Pancreas (tissue), 10 donors: ENCODE results near the gene ARID3A. TPM values are rescaled to one million over a fixed set of nuclear protein-coding genes. Genes with fewer than 3 reads are reported as not detected.
A peak's percentile ranks its signal among the peaks of the same experiment; 100 is the strongest.

Experiments used
- ATAC-seq, 4 donors: fragments of 200-7000 bp; cut with Tn5 transposase; one replicate each; pipeline versions ENCODE4 v1.8.0 to v1.9.1; 2020; ENCODE audit warnings: mild to moderate bottlenecking in 4 of 4, moderate library complexity in 4 of 4
- DNase-seq, 6 donors: peaks; one replicate each; pipeline ENCODE4 v3.0.0-alpha.2; 2020
- FAIRE-seq: peaks from 2 replicates; lab custom pipeline; 2012; peaks lifted over from hg19 to GRCh38; lab: Jason Lieb, UNC
- H3K27ac ChIP-seq, 4 donors: fragments of 200-600 bp; sonication (generic); 1 replicate in 3 of 4; 2 replicates in 1 of 4; pipeline versions ENCODE4 v1.5.0 to v1.8.0; 2020
- H3K27me3 ChIP-seq, 4 donors: fragments of 200-600 bp; one replicate each; pipeline ENCODE4 v1.8.0; 2021
- H3K36me3 ChIP-seq, 3 donors: fragments of 200-600 bp; sonication (generic) in 1 of 3; one replicate each; pipeline versions ENCODE4 v1.5.0 to v1.8.0; 2020 to 2021
- H3K4me1 ChIP-seq, 3 donors: fragments of 200-600 bp; one replicate each; pipeline ENCODE4 v1.8.0; 2021
- H3K4me3 ChIP-seq, 4 donors: fragments of 200-600 bp; sonication (generic) in 2 of 4; one replicate each; pipeline versions ENCODE4 v1.5.0 to v1.8.0; 2020 to 2021
- H3K9me3 ChIP-seq, 4 donors: fragments of 200-600 bp; one replicate each; pipeline ENCODE4 v1.8.0; 2021
- WGBS, 2 donors: extraction: QIAGEN DNeasy Blood & Tissue Kit; methylation state at CpG; one replicate each; pipeline ENCODE4 v1.1.7; 2013; 5-methylcytosine and 5-hydroxymethylcytosine counted together
- intact Hi-C, 3 donors: fragments of 100-400 bp; cut with DNase I; formaldehyde crosslinking; loops; one replicate each; pipeline versions ENCODE4 v1.11.1 to v1.14.2; 2022
- polyA plus RNA-seq, 2 donors: library from polyadenylated mRNA; stranded (reverse); fragments of 200-250 nt; gene quantifications; one replicate each; pipeline ENCODE4 v1.2.3, GENCODE V29; 2013
- total RNA-seq, 6 donors: library from RNA; stranded (reverse); fragmentation: NEBNext Ultra II Directional in 4 of 6; extraction: Animal tissue kit (Norgen Biotek cat#: 25700) in 4 of 6; gene quantifications; one replicate each; pipeline versions ENCODE4 v1.2.1 to v1.2.4, GENCODE V29; 2021 to 2023
- TF ChIP-seq, protein P1 (sequence below), 4 donors: fragments of 200-600 bp; sonication (generic) in 3 of 4; IDR thresholded peaks; one replicate each; pipeline versions ENCODE4 v1.5.0 to v1.8.0; 2021; ENCODE audit warnings: antibody characterized with exemption in 4 of 4
- donor health status: healthy with polysubstance abuse.
- donor health status: DM: no; HTN: no; CAD: no; lungs with moderate emphysema.
- donor health status: DM: no; HTN: no; CAD: no.
- donor health status: control.
- donor health status: control.
- donor health status: Bipolar disorder and iron deficiency.
- donor health status: DM: yes; HTN: yes; CAD: no.
- donor health status: DM: no; HTN: no; CAD: no.
- donor health status: DM: no; HTN: no; CAD: no.
- donor health status: DM: yes; HTN: yes; CAD: no.

The ARID3A gene
- total and polyA plus RNA-seq, 8 donors = 4.6 to 8.5 (median 7.1) TPM

GRCh38 chr19:920051-920864 is 5.6 kb upstream of the ARID3A start:
- WGBS, 2 donors = 4 to 7% methylated on average over 71 to 83 of the region's 84 CpGs
- Histone ChIP-seq H3K4me1 (peaks cover 13 to 18% (median 15%) of the 10 kb centered on the region in 3 donors), H3K9me3 (no peaks in the 10 kb centered on the region), H3K27me3 (peaks cover 0 to 10% (median 2%) of the 10 kb centered on the region in 4 donors), H3K27ac (no peak overlapping the region), H3K36me3 (no peaks in the 10 kb centered on the region), H3K4me3 (peak overlapping the region in 3 of 4 donors; percentile 7 to 31 (median 11))
- peak in 4 of 6 donors; percentile 56 to 88 (median 64) for DNase-seq
- FAIRE-seq = no peak
- peak; percentile 10 to 35 (median 28) for ATAC-seq
- TF ChIP-seq, protein P1, sequence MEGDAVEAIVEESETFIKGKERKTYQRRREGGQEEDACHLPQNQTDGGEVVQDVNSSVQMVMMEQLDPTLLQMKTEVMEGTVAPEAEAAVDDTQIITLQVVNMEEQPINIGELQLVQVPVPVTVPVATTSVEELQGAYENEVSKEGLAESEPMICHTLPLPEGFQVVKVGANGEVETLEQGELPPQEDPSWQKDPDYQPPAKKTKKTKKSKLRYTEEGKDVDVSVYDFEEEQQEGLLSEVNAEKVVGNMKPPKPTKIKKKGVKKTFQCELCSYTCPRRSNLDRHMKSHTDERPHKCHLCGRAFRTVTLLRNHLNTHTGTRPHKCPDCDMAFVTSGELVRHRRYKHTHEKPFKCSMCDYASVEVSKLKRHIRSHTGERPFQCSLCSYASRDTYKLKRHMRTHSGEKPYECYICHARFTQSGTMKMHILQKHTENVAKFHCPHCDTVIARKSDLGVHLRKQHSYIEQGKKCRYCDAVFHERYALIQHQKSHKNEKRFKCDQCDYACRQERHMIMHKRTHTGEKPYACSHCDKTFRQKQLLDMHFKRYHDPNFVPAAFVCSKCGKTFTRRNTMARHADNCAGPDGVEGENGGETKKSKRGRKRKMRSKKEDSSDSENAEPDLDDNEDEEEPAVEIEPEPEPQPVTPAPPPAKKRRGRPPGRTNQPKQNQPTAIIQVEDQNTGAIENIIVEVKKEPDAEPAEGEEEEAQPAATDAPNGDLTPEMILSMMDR (IDR thresholded peaks at IDR 0.05) = no peak
- intact Hi-C loops = loop anchor here in 2 of 3 donors (2.0 to 10.0 kb wide), 3 partner anchors 63 to 149 kb away; partner anchors contain the start of gene WDR18 (in 1 of the 2)

GRCh38 chr19:924553-925086 is 1.2 kb upstream of the ARID3A start:
- Histone ChIP-seq H3K9me3 (no peaks in the 10 kb centered on the region), H3K27ac (no peak overlapping the region), H3K4me1 (peaks cover 5% of the 10 kb centered on the region in 3 donors), H3K27me3 (peaks cover 0 to 7% (median 2%) of the 10 kb centered on the region in 4 donors), H3K4me3 (peak overlapping the region; percentile 49 to 93 (median 85)), H3K36me3 (no peaks in the 10 kb centered on the region)
- WGBS, 2 donors = 12 to 14% methylated on average over 30 to 31 of the region's 31 CpGs
- TF ChIP-seq, protein P1 (IDR thresholded peaks at IDR 0.05) = no peak
- no peak for FAIRE-seq
- DNase-seq = peak in 2 of 6 donors; percentile 44 to 80
- ATAC-seq = no peak
- intact Hi-C loops = loop anchor here in 2 of 3 donors (2.0 to 10.0 kb wide), 2 partner anchors 56 to 60 kb away; partner anchors contain the start of gene WDR18 (in 1 of the 2)

DNA sequence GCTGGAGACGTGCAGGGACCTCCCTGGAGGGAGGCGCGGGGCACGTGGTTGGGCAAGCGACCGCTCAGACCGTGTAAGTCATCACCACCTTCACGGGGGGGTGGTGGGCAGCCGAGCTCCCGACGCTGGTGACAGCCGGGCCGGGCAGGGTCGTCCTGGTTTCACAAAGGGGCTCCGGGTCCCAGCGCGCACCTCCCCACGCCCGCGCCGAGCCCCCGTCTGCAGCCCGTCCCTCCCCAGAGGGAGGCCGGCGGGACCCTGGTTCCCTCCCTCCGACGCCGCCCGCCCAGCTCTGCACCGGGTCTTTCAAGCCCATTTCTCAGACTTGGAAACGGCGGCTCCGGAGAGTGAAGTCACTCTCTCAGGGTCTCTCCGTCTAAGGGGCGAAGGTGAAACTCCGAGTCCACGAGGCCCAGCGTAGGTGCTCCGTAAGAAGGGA is 729 bp upstream of the ARID3A start:
- no peaks in the 10 kb centered on the region for H3K9me3 ChIP-seq
- H3K4me3 ChIP-seq = peak overlapping the region; percentile 49 to 93 (median 85)
- WGBS, 2 donors = 0 to 1% methylated on average over 35 to 39 of the region's 39 CpGs
- H3K27me3 ChIP-seq = peaks cover 0 to 7% (median 2%) of the 10 kb centered on the region in 4 donors
- peak in 2 of 6 donors; percentile 61 to 89 for DNase-seq
- intact Hi-C loops = loop anchor here in 2 of 3 donors (2.0 to 10.0 kb wide), 2 partner anchors 56 to 60 kb away; partner anchors contain the start of gene WDR18 (in 1 of the 2)
- no peak for FAIRE-seq
- peak; percentile 64 to 68 (median 67) for ATAC-seq
- no peaks in the 10 kb centered on the region for H3K36me3 ChIP-seq
- TF ChIP-seq, protein P1 (IDR thresholded peaks at IDR 0.05) = no peak
- H3K27ac ChIP-seq = peak overlapping the region; percentile 70 to 79 (median 76)
- peaks cover 5% of the 10 kb centered on the region in 3 donors for H3K4me1 ChIP-seq

DNA sequence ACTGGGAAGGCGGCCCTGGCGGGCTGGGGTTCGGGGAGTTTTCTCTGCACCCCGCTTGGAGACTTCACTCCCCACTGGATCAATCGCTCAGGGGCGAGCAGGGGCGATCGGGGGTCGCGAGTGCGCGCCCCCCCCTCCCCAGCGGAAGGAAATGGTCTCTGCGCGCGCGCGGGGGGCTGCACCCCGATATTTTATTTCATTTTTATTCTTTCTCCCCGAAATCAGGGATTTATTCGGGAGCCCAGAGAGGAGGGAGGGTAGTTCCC is 421 bp downstream of the ARID3A start:
- DNase-seq = no peak
- no peak for ATAC-seq
- intact Hi-C loops = loop anchor here in 1 of 3 donors (10.0 kb wide), 1 partner anchor 59 kb away; the partner anchor contains the start of gene WDR18
- Histone ChIP-seq H3K4me1 (peaks cover 5% of the 10 kb centered on the region in 3 donors), H3K9me3 (no peaks in the 10 kb centered on the region), H3K4me3 (peak overlapping the region; percentile 49 to 93 (median 85)), H3K36me3 (no peaks in the 10 kb centered on the region), H3K27me3 (no peaks in the 10 kb centered on the region), H3K27ac (peak overlapping the region; percentile 56 to 78 (median 66))
- 0 to 1% methylated on average over 19 to 21 of the region's 21 CpGs for WGBS, 2 donors
- no peak for FAIRE-seq
- TF ChIP-seq, protein P1 (IDR thresholded peaks at IDR 0.05) = no peak
